Stimulated activated naive CD8-positive, alpha-beta T cell treated with anti-CD3 and anti-CD28 coated beads, Interleukin-15, Interleukin-2, amounts not matched to agents 100 U/mL and 50 U/mL, for 24 hours (primary cell): ENCODE measurements around the gene GARIN1A.
A peak's percentile ranks its signal among the peaks of the same experiment; 100 is the strongest.
"Not testable (repeated sequence)": the region's sequence is repeated elsewhere in the genome, so short reads cannot be mapped to it uniquely, and the experiment has no call there.

Experiments used
- ATAC-seq: fragments of 150-1000 bp; cut with Tn5 transposase; one replicate; pipeline ENCODE4 v1.10.0; 2021
- DNase-seq: peaks from one replicate; pipeline ENCODE4 v3.0.0; 2021

Gene GARIN1A

GRCh38 chr7:128671992-128672391 lies at the start of gene GARIN1A:
GARIN1A (plus strand) TSS chr7:128672292; CDS start chr7:128672398, 106 bp downstream.
- ATAC-seq (no peak), DNase-seq (no peak)

GRCh38 chr7:128627124-128627523 lies 45.0 kb upstream of the GARIN1A start:
- DNase-seq, ATAC-seq: not testable (repeated sequence)

GRCh38 chr7:128633915-128634314 lies 38.2 kb upstream of the GARIN1A start:
- not testable (repeated sequence) for ATAC-seq

GRCh38 chr7:128645206-128645605 lies 26.9 kb upstream of the GARIN1A start:
- not testable (repeated sequence) for ATAC-seq, DNase-seq

More at GRCh38 chr7:128633915-128634314, 38.2 kb upstream of the GARIN1A start:
- not testable (repeated sequence) for DNase-seq

- not testable (repeated sequence) for ATAC-seq, DNase-seq
Measured at GRCh38 chr7:128645844-128646243, 26.2 kb upstream of the GARIN1A start.

GRCh38 chr7:128646877-128647276 lies 25.2 kb upstream of the GARIN1A start:
- DNase-seq, ATAC-seq: not testable (repeated sequence)

- DNase-seq, ATAC-seq: not testable (repeated sequence)
Measured at GRCh38 chr7:128651096-128651495, 21.0 kb upstream of the GARIN1A start.

- not testable (repeated sequence) for DNase-seq, ATAC-seq
Measured at GRCh38 chr7:128652606-128653005, 19.5 kb upstream of the GARIN1A start.

- not testable (repeated sequence) for DNase-seq, ATAC-seq
Measured at GRCh38 chr7:128653197-128653596, 18.9 kb upstream of the GARIN1A start.

GRCh38 chr7:128654080-128654479 lies 18.0 kb upstream of the GARIN1A start:
- not testable (repeated sequence) for DNase-seq, ATAC-seq

GRCh38 chr7:128654501-128654900 lies 17.6 kb upstream of the GARIN1A start:
- ATAC-seq, DNase-seq: not testable (repeated sequence)

GRCh38 chr7:128658428-128658827 lies 13.7 kb upstream of the GARIN1A start:
- not testable (repeated sequence) for DNase-seq, ATAC-seq

- ATAC-seq, result no peak
- DNase-seq, result no peak
Measured at GRCh38 chr7:128660596-128660995, 11.5 kb upstream of the GARIN1A start.

- ATAC-seq (no peak), DNase-seq (no peak)
Measured at GRCh38 chr7:128661446-128661845, 10.6 kb upstream of the GARIN1A start.

GRCh38 chr7:128662091-128662490 lies 10.0 kb upstream of the GARIN1A start:
- no peak for DNase-seq
- no peak for ATAC-seq

- ATAC-seq, DNase-seq: not testable (repeated sequence)
Measured at GRCh38 chr7:128663223-128663622, 8.9 kb upstream of the GARIN1A start.

GRCh38 chr7:128665057-128665456 lies 7.0 kb upstream of the GARIN1A start:
- no peak for DNase-seq
- no peak for ATAC-seq

- no peak for ATAC-seq
- DNase-seq, result no peak
Measured at GRCh38 chr7:128666200-128666599, 5.9 kb upstream of the GARIN1A start.

GRCh38 chr7:128672927-128673517 lies 930 bp downstream of the GARIN1A start:
- peak; percentile 46 for ATAC-seq
- peak; percentile 24 for DNase-seq

- ATAC-seq (no peak), DNase-seq (no peak)
Measured at GRCh38 chr7:128673571-128673970, 1.5 kb downstream of the GARIN1A start.

- DNase-seq, result no peak
Measured at GRCh38 chr7:128676665-128677064, 4.6 kb downstream of the GARIN1A start.

GRCh38 chr7:128679920-128680319 lies 7.8 kb downstream of the GARIN1A start:
- no peak for DNase-seq
- no peak for ATAC-seq

More at GRCh38 chr7:128676665-128677064, 4.6 kb downstream of the GARIN1A start:
- no peak for ATAC-seq

- no peak for ATAC-seq
- no peak for DNase-seq
Measured at GRCh38 chr7:128681794-128682537, 9.9 kb downstream of the GARIN1A start.
